Stimulated activated naive CD4-positive, alpha-beta T cell (primary cell): ENCODE data around the gene GLYR1.

Source experiments
- DNase-seq, 6 experiments: peaks; one replicate each; lab custom pipeline; 2025; lab: John Stamatoyannopoulos, UW

The GLYR1 gene

DNA sequence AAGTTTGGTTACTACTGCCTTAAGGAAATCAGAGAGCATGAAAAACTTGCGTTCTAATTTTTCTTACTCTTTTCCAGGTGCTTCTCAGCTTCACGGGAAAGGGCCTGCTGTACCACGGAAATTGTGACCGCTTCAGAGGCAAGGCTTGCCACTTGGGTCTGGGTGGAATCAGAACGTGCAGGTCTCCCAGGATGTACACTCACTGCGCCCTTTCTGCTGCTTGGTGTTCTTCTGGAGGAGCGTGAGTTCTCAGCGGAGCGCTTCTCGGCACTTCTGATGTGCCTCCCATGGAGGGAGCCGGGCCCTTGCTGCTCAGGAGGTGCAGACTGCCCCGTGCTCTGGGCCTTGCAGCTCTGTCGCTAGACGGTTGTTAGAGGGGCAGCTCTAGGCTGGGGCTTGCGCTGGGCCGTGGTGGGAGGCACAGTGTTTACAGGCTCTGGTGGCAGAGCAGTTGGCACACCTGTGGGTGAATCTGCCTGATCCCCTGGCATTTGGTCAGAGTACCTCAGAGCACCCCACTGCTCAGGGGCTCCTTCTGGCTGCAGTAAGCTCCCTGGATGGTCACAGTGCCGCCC is 33.0 kb upstream of the GLYR1 start:
- no peak for DNase-seq

DNA sequence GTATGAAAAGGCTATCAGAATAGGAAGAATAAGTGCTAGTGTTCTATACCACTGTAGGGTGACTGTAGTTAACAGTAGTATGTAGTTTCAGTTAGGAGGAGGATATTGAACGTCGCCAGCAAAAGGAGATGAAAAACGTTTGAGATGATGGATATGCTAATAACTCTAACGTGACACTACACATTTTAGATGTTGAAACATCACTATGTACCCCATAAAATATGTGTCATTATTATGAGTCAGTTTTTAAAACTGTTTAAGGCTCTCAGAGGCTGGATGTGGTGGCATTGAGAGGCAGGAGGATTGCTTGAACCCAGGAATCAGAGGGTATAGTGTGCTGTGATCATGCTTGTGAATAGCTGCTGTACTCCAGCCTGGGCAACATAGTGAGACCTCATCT is 32.0 kb upstream of the GLYR1 start:
- no peak for DNase-seq

DNA sequence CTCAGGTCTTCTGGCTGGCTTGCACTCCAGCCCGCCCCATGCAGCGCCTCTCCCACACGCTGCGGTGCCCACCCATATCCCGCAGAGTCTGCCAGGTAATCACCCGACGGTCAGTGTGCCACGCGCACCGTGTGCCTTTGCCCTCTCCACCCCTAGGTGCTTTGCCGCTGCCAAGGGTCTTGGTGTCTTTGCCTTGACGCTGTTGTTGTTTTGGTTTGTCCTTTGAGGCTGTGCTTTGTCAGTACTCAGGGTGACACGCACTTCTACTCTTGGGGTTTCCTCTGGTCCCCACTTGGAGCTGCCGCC is 30.2 kb upstream of the GLYR1 start:
- DNase-seq, result no peak

DNA sequence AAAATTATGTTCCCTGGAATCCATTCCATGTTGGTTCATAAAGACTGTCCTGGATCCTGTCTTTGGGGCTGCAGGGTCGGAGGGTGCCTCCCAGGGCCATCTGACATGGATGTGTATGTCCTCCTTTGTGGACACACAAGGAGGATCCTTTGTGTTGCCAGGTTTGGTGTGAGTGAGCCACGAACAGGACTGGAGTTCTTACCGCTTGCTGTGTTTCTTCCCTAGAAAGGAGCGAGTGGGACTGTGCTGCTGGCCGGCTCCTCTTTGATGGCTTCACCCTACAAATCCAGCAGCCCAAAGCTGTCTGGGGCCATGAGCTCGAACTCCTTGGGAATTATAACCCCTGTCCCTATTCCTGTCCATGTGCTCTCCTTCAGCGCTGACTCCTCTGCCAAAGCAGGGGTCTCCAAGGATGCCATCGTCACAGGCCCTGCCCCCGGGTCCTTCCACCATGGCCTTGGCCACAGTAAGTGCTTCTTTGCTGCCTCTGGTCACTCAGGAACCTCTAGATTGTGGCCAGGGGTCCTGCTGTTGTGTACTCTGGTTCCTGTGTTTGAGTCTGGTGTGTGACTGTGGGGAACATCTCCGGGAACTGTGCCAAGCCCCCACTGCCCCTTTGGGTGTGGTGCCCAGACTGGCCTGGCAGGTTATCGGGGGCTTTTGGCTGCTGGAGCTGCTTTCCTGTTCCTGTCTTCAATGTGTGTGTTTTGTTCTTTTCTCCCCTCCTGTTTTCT is 29.7 kb upstream of the GLYR1 start:
- no peak for DNase-seq

DNA sequence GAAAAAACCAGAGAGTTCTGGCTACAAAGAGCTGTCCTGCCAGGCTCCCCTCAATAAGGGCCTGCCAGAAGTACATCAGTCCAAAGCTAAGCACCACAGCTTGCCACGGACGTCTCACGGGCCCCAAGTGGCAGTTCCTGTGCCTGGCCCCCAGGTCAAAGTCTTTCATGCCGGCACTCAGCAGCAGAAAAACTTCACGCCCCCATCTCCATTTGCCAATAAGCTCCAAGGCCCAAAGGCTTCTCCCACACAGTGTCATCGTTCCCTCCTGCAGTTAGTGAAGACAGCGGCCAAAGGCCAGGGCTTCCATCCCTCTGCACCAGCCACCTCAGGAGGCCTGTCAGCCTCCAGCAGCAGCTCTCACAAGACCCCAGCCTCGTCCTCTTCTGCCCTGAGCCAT is 27.6 kb upstream of the GLYR1 start:
- DNase-seq, result no peak

DNA sequence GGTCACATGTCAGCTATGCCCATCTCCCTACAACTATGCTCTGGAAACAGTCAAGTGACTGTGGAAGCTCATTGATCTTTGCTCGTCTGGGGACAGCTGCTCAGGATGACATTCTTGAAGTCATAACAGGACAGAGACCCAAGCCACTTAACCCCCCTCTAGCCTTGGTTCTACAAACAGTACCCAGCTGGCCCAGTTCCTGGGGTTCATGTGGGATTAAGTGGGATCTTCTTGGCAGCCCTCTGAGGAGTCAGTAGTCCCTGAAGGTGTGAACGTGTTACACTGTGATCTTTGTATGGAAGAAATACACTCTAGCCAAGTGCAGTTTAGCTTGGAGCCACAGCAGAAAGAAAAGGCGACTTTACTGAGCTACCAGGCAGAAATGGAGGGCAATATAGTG is 26.0 kb upstream of the GLYR1 start:
- no peak for DNase-seq

DNA sequence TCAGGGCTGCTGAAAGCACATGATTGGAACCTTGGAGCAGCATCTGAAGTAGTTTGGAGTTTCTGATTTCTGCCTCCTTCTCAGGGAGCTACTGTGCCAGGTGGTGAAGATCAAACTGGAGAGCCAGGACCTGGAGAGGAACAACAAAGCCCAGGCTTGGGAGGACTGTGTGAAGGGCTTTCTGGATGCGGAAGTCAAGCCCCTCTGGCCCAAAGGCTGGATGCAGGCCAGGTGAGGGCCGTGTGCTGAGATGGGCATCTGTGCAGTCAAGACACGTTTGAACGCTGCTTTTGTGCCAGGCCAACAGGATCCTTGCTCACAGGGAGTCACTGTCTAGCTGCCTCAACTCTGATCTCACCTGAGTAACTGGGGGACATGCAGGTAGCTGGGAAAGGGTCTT is 24.0 kb upstream of the GLYR1 start:
- no peak for DNase-seq

DNA sequence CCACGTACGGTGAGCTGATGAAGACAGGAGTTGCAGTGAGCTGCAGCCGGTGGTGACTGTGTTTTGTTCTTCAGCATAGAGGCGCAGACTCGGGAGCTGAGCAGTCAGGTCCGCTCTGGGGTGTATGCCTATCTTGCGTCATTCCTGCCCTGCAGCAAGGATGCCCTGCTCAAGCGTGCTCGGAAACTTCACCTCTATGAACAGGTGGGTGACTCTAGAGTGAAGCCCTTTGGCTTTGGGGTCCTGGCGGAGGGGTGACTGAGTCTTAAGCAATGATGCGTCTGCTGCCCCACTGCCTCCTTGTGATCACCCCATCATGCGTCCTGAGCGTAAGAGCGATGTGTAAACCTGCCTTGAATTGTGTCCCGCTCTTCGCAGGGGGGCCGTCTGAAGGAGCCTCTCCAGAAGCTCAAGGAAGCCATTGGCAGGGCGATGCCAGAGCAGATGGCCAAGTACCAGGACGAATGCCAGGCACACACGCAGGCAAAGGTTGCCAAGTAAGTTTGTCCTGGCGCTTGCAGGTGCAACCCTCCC is 23.1 kb upstream of the GLYR1 start:
- DNase-seq, result no peak

DNA sequence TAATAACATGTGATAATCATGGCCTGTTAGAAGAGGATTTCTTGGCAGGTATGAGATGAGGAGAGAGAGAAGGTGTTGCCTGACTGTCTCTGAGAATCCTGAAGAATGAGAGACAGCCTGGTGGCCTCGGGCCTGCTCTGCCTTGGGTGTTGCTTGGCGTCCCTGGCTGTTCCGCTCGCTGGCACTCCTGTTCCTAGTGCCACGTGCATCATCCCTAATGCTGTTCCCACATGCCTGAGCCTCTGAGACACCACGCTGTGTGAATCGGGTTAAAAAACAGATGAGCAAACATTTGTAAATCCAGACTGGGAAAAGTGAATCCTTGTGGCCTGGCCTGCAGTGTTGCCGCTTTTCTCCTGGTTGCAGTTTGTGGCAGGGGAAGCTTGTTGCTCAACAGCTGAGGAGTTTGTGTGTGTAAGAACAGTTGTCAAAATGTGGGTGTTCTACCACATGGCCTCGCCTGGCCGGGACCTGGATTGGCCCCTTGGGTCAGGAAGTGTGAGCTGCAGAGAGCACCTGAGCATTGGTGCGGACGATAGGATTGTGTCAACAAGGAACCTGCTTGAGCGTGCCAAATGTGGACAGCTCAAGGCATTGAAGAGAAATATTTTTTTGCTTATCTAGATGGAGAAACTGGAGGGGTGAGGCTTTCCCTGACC is 22.2 kb upstream of the GLYR1 start:
- DNase-seq, result no peak

DNA sequence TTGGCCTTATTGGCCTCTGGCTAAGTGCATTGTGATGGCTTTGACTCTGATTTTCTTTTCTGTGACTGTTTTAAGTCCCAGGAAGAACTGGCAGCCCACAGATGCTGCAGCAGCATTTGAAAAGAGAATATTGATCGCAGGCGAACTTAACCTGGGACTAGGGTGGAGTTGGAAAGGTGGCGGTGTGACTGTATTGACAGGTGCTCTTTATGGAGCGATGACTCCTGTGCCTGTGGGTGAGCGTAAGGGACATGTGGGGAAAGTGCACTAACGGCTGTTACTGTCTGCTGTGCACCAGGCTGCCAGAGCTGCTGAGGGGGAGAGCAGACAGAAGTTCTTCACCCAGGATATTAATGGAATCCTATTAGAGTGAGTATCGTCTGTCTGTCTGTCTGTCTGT is 21.4 kb upstream of the GLYR1 start:
- DNase-seq, result no peak

DNA sequence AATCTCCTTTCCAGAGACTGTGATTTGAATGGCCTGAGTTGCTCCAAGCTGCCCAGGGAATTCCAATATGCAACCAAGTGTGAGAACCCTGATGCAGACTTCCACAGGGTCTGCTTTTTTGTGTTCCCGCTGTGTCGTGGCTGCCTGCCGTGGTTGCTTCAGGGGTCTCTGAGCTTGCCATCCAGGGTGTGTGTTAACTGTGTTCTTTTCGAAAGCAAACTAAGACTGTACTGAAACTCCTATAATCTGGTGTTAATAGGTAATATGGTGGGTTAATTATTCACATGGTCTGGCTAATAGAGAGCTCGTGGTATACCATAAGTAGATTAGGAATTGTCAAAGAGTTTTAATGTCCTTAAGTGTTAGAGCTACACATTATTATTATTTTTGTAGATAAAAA is 20.9 kb upstream of the GLYR1 start:
- no peak for DNase-seq

DNA sequence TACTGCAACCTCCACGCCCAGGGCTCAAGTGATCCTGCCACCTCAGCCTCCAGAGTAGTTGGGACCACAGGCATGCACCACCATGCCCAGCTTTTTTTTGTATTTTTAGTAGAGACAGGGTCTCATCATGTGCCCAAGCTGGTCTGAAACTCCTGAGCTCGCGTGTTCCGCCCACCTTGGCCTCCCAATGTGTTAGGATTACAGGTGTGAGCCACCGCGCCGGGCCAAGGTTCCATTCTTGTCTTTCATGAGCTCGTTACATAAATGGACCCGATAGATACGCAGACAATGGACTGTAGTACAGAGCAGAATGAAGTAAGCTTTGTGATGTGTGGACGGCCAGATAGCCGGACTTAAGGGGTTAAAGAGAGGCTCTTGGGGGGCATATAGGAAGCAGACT is 19.5 kb upstream of the GLYR1 start:
- DNase-seq, result no peak

DNA sequence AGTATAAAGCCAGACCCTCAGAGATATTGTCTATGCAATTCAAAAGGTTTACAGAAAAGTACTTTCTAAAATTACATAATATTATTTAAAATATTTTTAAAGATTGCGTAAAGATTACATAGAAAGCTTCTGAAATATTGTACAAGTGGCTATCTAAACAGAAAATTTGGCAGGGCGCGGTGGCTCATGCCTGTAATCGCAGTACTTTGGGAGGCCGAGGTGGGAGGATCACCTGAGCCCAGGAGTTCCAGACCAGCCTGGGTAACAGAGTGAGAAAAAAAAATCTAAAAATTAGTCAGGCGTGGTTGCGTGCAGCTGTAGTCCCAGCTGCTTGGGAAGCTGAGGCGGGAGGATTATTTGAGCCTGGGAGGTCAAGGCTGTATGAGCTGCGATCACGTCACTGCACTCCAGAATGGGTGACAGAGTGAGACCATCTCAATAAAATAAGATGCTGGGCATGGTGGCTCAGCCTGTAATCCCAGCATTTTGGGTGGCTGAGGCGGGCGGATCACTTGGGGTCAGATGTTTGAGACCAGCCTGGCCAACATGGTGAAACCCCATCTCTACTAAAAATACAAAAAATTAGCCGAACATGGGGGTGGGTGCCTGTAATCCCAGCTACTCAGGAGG is 18.3 kb upstream of the GLYR1 start:
- DNase-seq, result no peak

DNA sequence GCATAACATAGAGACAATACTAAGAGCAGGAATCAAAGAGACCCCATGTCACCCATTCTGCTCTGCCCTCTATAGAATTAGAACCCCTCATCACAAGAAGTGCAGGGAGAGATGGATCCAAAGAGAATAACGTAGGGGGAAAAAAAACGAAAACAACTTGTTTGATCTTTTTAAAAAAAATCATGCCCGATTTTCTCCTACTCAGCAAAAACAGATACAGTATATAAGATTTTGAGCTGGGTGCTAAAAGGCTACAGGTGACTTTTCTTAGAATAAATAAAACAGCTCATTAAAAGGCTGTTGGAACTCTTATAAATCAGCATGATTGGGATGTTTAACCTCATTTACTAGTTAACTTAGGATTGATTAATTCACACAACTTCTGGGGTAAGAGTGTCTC is 17.6 kb upstream of the GLYR1 start:
- no peak for DNase-seq

DNA sequence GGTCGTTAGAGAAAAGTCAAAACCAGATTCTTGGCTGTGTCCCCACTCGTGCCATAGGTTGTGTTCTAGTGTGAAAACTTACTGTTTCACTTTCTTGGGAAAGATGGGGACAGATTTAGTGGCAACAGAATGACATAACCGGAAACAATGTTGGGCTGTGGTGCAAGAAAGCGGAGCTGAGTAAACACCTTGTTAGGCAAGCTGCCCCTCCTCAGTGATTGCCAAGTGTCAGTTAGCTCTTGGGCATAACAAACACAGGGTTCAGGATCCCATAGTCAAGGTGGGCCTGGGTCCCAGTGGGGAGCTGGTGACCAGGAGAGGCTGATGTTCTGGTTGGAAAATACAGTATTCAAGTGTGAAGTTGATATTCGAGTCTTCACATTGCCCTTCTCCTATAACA is 15.6 kb upstream of the GLYR1 start:
- no peak for DNase-seq

DNA sequence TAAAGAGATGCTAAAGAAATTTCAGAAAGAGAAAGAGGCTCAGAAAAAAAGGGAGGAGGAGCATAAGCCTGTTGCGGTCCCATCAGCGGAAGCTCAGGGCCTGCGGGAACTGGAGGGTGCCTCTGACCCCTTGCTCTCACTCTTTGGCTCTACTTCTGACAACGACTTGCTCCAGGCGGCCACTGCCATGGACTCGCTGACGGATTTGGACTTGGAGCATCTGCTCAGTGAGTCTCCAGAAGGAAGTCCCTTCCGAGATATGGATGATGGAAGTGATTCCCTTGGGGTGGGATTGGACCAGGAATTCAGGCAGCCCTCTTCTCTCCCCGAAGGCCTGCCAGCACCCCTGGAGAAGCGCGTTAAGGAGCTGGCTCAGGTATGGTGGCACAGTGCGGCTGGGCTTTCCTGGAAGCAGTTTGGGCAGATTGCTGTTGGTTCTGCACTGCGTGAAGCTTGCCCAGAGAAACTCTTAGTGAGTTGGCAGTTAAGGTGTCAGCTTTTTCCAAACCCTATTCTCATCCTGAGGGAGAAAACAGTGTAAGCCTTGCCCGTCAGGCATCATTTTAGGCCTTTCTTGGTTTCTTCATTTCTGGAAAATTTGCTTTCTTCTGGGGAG is 13.7 kb upstream of the GLYR1 start:
- no peak for DNase-seq

DNA sequence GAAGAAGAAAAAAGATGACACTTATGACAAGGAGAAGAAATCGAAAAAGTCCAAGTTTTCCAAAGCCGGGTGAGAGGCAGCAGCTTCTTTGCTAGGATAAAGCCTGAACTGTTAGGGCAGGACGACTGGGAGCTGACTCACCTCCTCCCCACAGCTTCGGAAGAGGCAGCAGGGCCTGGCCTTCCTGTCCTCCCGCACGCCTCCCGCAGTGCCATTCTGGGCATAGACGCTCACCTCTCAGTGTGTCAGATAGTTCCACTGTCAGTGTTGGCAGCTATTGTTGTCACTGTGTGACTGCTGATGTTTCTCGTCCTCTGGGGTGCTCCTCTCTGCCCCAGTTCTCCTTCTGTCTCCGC is 12.8 kb upstream of the GLYR1 start:
- DNase-seq, result no peak

DNA sequence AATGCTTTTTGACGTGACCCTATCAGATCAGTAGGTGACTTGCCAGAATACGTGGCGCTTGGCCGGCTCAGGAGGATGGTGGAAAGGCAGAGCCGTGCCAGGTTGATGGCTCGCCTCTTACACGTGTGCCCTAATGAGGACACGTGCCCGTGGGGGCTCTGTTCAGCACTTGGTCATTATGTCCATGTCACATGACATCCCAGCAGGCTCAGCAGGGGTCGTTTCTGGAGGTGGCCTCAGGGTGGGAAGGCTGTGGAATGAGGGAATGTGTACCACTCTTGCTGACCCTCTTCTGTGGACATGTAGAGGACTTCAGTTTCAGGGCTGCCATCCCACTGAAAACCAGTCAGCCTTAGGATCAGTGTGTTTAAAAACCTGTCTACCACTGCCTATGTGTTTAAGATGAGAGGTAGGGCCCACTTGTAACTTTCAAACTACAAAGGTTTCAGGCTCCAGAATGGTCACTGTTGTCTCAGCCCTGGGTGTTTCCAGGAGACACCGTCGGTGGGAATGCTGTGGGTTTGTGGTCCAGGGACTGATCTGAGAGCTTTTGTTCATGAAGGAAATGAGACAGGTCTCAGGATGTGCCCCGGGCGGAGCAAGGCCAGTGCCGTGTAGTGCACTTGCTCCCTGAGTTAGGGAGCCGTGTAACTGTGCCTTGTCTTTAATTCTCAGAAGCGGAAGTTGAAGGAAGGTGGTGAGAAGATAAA is 12.3 kb upstream of the GLYR1 start:
- no peak for DNase-seq

DNA sequence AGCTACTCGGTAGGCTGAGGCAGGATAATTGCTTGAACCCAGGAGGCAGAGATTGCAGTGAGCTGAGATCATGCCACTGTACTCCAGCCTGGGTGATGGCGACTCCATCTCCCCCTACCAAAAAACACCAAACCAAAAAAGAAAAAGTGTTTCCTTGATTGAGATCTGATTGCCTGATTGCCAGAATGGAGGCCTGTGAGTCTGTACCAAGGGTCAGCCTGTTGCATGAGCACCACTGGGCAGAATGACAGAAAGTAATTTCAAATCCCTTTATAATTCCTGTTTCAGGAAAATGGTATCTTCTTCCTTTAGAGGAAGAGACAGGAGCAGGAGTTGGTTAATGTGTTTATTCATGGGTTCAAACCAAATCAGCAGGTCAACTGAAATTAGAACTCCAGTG is 8.7 kb upstream of the GLYR1 start:
- DNase-seq, result no peak

DNA sequence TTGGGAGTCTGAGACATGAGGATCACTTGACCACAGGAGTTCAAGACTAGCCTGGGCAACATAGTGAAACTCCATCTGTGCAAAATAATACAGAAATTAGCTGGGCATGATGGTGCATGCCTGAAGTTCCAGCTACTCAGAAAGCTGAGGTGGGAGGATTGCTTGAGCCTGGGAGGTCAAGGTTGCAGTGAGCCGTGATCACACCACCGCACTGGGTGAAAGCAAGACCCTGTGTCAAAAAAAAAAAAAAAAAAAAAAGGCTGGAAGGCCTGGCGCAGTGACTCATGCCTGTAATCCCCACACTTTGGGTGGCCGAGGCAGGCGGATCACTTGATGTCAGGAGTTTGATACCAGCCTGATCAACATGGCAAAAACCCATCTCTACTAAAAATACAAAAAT is 8.3 kb upstream of the GLYR1 start:
- no peak for DNase-seq

DNA sequence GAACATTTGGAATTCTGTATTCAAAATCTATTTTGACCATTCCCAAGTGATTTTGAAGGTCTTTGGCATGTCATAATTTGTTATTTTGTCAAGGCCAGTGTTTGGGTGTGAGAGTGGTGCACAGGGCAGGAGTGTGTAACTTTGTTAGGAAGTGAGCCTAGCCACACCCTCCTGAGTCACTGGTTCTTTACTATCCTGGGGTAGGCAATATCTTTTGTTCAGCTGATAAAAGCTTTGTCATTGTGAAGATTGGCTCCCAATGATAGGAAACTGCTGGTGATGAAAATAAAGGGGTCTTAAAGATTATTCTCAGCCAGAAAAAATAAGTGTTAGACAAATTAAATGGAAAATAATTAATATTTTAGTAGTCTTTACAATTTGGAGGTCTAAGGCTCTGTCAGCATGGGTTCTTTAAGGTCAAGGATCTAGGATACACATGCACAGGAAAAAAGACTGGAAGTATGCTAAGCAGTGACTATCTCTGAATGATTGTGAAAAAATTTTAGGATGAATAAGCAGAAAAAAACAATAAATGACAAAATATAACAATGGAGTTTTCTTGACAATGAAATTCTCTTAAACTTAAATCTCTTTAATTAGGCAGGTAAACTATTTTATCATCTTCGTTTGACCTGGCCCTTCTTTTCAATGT is 5.3 kb upstream of the GLYR1 start:
- no peak for DNase-seq

DNA sequence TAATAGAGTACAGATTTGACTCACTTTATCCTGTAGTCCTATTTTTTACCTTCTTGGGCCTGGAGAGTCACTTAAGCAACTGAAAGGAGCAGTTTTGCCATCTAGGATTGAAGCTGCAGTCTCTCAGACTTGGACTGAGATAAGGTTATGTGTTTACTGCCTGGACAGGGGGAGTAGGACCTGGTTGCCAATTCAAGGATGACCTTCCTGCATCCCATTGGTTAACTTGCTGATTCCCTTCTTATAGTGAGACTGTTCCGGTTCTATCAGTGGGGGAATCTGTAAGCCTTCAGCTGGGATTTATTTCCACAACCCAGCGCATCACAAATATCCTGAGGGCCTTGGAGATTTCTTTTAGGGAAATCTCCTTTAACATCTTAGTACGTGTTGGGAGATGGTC is 3.1 kb upstream of the GLYR1 start:
- no peak for DNase-seq
